Large intestine (tissue), 3 donors: ENCODE measurements around the gene RNF141. TPM values are rescaled to one million over a fixed set of nuclear protein-coding genes. Genes with fewer than 3 reads are reported as not detected.

Experiments used
- DNase-seq, 2 donors: peaks; one replicate each; pipeline versions ENCODE4 v3.0.0 to v3.0.0-alpha.2; 2013
- H3K27ac ChIP-seq: one replicate; pipeline ENCODE4 v1.5.1; 2013; ENCODE audit warnings: low read length
- H3K27me3 ChIP-seq: 2 replicates; pipeline ENCODE4 v1.6.1; 2013; ENCODE audit warnings: low read length; ENCODE audit not compliant: control insufficient read depth, insufficient read depth
- H3K36me3 ChIP-seq: 2 replicates; pipeline ENCODE4 v1.6.1; 2013; ENCODE audit warnings: low read length; ENCODE audit not compliant: control insufficient read depth, insufficient read depth
- H3K4me1 ChIP-seq: one replicate; pipeline ENCODE4 v1.6.1; 2013; ENCODE audit warnings: low read length; ENCODE audit not compliant: control insufficient read depth, insufficient read depth
- H3K4me3 ChIP-seq: one replicate; pipeline ENCODE4 v1.5.1; 2013; ENCODE audit warnings: low read length
- H3K9me3 ChIP-seq: one replicate; pipeline ENCODE4 v1.6.1; 2013; ENCODE audit warnings: mild to moderate bottlenecking, low read depth, low read length, moderate library complexity; ENCODE audit not compliant: control insufficient read depth
- WGBS: methylation state at CpG from one replicate; pipeline ENCODE4 v1.1.5; 2013; ENCODE audit warnings: low lambda C conversion rate; ENCODE audit not compliant: insufficient coverage; 5-methylcytosine and 5-hydroxymethylcytosine counted together
- polyA plus RNA-seq: library from polyadenylated mRNA; unstranded; fragments of 120-200 nt; gene quantifications from one replicate; pipeline ENCODE4 v1.2.1, GENCODE V29; 2013

The RNF141 gene
- polyA plus RNA-seq, 1 donor = 31.5 TPM

DNA sequence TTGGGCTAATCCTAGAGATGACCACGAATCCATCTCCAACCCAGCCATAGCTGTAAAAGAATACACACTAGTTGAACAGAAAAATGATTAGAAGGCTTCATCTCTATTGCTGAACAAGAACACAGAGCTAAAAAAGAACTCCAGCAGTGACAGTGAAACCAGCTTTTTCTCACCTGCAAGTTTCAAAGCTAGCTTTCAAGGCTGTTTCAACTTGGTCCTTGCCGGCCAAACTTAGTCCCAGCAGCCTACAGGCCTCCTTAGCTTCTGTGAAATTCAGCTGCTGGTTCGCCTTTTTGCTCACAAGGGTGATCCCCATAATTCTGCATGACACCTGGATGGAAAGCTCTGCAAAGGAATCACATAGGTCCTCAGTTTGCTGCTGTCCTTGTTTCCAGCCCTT lies 23.0 kb upstream of the RNF141 start:
- no peak for DNase-seq
- Histone ChIP-seq H3K27me3 (no peaks in the 10 kb centered on the region), H3K4me1 (peaks cover 7% of the 10 kb centered on the region), H3K4me3 (no peak overlapping the region), H3K27ac (no peak overlapping the region), H3K9me3 (no peaks in the 10 kb centered on the region), H3K36me3 (no peaks in the 10 kb centered on the region)
- WGBS = no CpG with 5 or more reads among the region's 3 CpGs

- Histone ChIP-seq H3K36me3 (no peaks in the 10 kb centered on the region), H3K4me3 (no peak overlapping the region), H3K4me1 (peaks cover 14% of the 10 kb centered on the region), H3K27ac (no peak overlapping the region), H3K27me3 (no peaks in the 10 kb centered on the region), H3K9me3 (no peaks in the 10 kb centered on the region)
- WGBS = 100% methylated on average over 1 of the region's 1 CpG
- no peak for DNase-seq
These were observed 21.0 kb upstream of the RNF141 start for GRCh38 chr11:10561947-10562346.

- peak in 1 of 2 donors; percentile 32 for DNase-seq
These were observed 20.2 kb upstream of the RNF141 start for GRCh38 chr11:10561043-10561818.

DNA sequence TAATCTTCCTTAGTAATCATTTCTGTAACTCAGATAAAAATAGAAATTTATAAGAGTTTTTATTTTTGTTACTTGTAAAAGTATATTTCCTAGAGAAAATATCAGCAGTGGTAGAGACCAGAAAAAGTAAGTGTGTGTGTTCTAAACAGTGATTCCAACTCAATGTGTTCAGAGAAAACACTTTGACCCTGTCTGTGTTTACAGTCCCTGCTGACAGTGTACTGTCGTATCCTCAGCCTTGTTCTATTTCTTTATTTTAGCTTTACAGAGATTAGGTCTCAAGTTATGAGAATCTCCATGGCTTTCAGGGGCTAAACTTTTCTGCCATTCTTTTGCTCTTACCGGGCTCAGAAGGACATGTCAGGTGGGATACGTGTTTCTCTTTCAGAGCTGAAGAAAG lies 17.3 kb upstream of the RNF141 start:
- peaks cover 14% of the 10 kb centered on the region for H3K4me1 ChIP-seq
- H3K27ac ChIP-seq = peak overlapping the region; percentile 49
- no peak overlapping the region for H3K4me3 ChIP-seq
- H3K36me3 ChIP-seq = no peaks in the 10 kb centered on the region
- no peaks in the 10 kb centered on the region for H3K9me3 ChIP-seq
- WGBS = 0% methylated on average over 1 of the region's 3 CpGs
- H3K27me3 ChIP-seq = no peaks in the 10 kb centered on the region
- peak; percentile 3 to 37 for DNase-seq

More at GRCh38 chr11:10561043-10561818, 20.2 kb upstream of the RNF141 start:
- Histone ChIP-seq H3K27ac (no peak overlapping the region), H3K36me3 (no peaks in the 10 kb centered on the region), H3K27me3 (no peaks in the 10 kb centered on the region), H3K4me1 (peaks cover 14% of the 10 kb centered on the region), H3K9me3 (no peaks in the 10 kb centered on the region), H3K4me3 (no peak overlapping the region)
- WGBS = 14% methylated on average over 1 of the region's 3 CpGs

DNA sequence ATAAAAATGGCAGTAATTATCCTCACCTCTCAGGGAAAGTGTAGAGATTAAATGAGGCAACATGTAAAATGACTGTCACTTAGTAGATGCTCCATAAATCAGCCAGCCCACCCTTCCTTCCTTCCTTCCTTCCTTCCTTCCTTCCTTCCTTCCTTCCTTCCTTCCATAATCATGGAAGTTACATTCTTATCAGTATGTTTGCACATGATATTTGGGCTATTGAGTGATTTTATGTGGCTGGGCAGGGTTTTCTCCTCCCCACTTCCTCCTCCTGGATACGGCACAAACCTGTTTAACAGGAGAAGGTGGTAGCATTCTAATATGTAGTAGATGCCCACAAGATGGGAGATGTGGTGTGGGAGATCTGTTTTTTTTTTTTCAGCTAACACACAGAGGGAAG lies 15.6 kb upstream of the RNF141 start:
- H3K4me3 ChIP-seq = no peak overlapping the region
- WGBS = no CpG with 5 or more reads among the region's 1 CpG
- no peaks in the 10 kb centered on the region for H3K36me3 ChIP-seq
- H3K4me1 ChIP-seq = peaks cover 14% of the 10 kb centered on the region
- H3K27ac ChIP-seq = no peak overlapping the region
- no peaks in the 10 kb centered on the region for H3K27me3 ChIP-seq
- peaks cover 4% of the 10 kb centered on the region for H3K9me3 ChIP-seq
- peak in 1 of 2 donors; percentile 35 for DNase-seq

DNA sequence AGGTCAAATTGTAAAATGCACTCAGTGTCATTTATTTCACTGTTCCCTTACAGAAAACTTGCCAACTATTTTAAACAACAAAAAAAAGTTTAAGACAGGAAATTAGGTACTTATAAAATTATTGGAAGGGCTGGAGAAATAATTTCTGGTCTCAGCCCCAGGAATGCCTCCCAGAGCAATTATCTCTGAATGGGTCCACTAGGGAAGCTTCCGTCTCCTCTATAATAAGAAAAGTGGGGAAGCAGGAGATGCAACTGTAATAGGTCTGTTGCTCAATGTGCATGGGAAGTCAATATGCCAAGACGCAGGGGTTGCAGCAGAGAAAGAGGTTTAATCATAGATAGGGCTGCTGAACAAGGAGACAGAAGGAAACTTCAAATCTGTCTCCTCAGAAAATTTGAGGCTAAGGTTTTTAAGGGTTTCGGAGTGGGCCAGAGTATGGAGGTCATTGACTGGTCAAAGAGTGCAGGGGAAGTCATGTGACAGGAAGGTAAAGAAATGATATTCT lies 10.9 kb upstream of the RNF141 start:
- no peaks in the 10 kb centered on the region for H3K4me1 ChIP-seq
- H3K4me3 ChIP-seq = no peak overlapping the region
- no peak overlapping the region for H3K27ac ChIP-seq
- no peaks in the 10 kb centered on the region for H3K27me3 ChIP-seq
- H3K36me3 ChIP-seq = no peaks in the 10 kb centered on the region
- peaks cover 4% of the 10 kb centered on the region for H3K9me3 ChIP-seq
- DNase-seq = no peak
- WGBS = no CpG with 5 or more reads among the region's 3 CpGs

DNA sequence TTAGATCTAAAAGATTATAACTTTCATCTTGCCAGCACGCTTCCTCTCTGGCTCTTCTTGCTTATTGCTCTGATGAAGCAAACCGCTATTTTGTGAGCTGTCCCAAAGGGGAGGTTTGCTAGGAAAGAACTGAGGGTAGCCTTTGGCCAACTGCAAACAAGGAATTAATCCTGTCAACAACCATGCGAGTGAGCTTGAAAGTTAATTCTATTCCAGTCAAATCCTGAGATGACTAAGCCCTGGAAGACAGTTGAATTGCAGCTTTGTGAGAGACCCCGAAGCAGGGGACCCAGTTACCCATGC lies 10.3 kb upstream of the RNF141 start:
- Histone ChIP-seq H3K27ac (no peak overlapping the region), H3K9me3 (peaks cover 4% of the 10 kb centered on the region), H3K36me3 (no peaks in the 10 kb centered on the region), H3K4me3 (no peak overlapping the region), H3K27me3 (no peaks in the 10 kb centered on the region), H3K4me1 (no peaks in the 10 kb centered on the region)
- no peak for DNase-seq
- WGBS = 100% methylated on average over 1 of the region's 4 CpGs

- Histone ChIP-seq H3K4me1 (no peaks in the 10 kb centered on the region), H3K36me3 (no peaks in the 10 kb centered on the region), H3K27ac (no peak overlapping the region), H3K4me3 (no peak overlapping the region), H3K9me3 (peaks cover 4% of the 10 kb centered on the region), H3K27me3 (no peaks in the 10 kb centered on the region)
- peak; percentile 10 to 52 for DNase-seq
- 100% methylated on average over 3 of the region's 3 CpGs for WGBS
These were observed 9.7 kb upstream of the RNF141 start for GRCh38 chr11:10550503-10551289.

DNA sequence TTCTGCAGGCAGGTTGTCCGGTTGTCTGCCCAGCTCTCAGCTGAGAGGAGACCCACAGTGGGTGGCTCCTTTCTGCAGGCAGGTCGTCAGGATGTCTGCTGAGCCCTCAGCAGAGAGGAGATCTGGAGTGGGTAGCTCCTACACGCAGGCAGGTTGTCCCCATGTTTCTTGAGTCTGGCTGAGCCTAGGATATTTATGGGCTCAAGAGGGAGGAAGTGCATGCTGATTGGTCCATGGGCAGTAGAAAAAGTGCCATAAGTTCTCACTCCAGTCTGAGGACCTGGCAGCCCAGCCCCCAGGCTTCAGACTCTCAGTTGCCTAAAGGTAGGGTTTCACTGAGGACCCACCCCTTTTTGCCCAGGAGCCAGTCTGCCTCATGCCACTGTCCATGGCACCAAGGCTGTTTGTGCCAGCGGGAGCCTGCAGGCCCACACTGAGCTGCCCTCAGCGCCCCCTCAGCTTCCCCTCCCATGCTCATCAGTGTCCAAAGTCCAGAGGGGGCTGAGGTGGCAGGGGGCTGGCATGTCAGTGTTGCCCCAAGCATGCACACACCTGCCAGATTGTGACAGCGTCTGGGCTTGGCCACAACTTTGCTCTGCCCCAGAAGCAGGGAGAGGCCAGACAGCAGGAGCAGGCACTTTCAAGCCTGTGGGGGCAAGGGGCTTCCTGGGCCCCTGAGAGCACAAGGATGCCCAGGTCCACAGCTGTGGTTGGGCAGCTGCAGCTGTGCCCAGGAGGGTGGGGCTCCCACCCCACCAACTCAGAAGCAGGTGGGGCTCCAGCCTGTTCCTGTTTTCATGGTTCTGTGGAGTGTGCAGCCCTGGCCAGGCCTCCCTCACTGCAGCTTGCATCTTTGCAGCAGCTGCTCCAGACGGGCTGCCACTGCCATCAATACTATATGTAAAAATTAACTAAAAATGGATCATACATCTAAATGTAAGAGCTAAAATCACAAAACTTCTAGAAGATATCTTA lies 3.8 kb upstream of the RNF141 start:
- Histone ChIP-seq H3K4me3 (no peak overlapping the region), H3K4me1 (no peaks in the 10 kb centered on the region), H3K9me3 (peaks cover 5% of the 10 kb centered on the region), H3K27me3 (no peaks in the 10 kb centered on the region), H3K36me3 (no peaks in the 10 kb centered on the region), H3K27ac (no peak overlapping the region)
- DNase-seq = no peak
- no CpG with 5 or more reads among the region's 7 CpGs for WGBS

DNA sequence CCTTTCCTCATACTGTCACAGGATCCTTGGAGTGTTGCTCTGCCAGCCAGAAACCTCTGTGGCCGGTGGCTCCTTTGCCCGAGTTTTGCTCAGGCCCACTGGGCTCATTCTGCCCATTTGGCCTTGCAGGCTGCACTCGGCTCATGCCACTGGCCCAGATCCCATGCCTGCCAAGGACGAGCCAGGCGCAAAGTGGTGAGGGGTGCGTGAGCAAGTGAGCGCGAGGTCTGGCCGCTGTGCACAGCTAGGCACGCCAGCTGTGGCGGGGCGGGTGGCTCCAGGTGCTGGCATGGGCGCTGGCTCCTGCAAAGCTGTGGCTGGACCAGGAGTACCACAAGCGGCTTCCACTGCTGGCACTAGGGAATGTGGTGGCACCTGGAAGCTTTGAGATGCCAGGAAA lies 2.8 kb upstream of the RNF141 start:
- no peak overlapping the region for H3K4me3 ChIP-seq
- H3K27me3 ChIP-seq = no peaks in the 10 kb centered on the region
- H3K36me3 ChIP-seq = no peaks in the 10 kb centered on the region
- H3K9me3 ChIP-seq = peaks cover 5% of the 10 kb centered on the region
- no CpG with 5 or more reads among the region's 14 CpGs for WGBS
- no peak overlapping the region for H3K27ac ChIP-seq
- DNase-seq = no peak
- H3K4me1 ChIP-seq = no peaks in the 10 kb centered on the region
